GM12878 (cell line): ENCODE results near the gene NFS1. TPM values are rescaled to one million over a fixed set of nuclear protein-coding genes. Genes with fewer than 3 reads are reported as not detected.

ENCODE experiments used
- CBX5 ChIP-seq: sonication (generic); IDR thresholded peaks from 2 replicates; pipeline ENCODE4 v1.6.1; 2016; ENCODE audit warnings: low read depth, moderate library complexity, mild to moderate bottlenecking, inconsistent platforms
- CHD1 ChIP-seq: IDR thresholded peaks from 2 replicates; pipeline ENCODE4 v1.6.1; 2012; ENCODE audit warnings: low read depth, low read length, improper control_type of control experiment
- CREB1 ChIP-seq: IDR thresholded peaks from 2 replicates; pipeline ENCODE4 v1.6.1; 2012; ENCODE audit warnings: low read depth, mild to moderate bottlenecking, inconsistent platforms
- E2F8 ChIP-seq: fragments of 450-650 bp; IDR thresholded peaks from 2 replicates; pipeline ENCODE4 v1.6.1; 2018; ENCODE audit warnings: mild to moderate bottlenecking, low read depth, moderate library complexity; ENCODE audit not compliant: partially characterized antibody
- ETV6 ChIP-seq, 2 experiments: fragments of 450-650 bp in 1 of 2; IDR thresholded peaks in 1 of 2; conservative IDR thresholded peaks in 1 of 2; 2 replicates each; pipeline ENCODE4 v1.6.1; 2014; ENCODE audit warnings: antibody characterized with exemption in 1 of 2, borderline replicate concordance in 1 of 2, low read depth in 1 of 2, mild to moderate bottlenecking in 1 of 2, moderate library complexity in 1 of 2
- FOXK2 ChIP-seq: fragments of 450-650 bp; IDR thresholded peaks from 2 replicates; pipeline ENCODE4 v1.6.1; 2017; ENCODE audit warnings: mild to moderate bottlenecking, moderate library complexity
- FOXM1 ChIP-seq: IDR thresholded peaks from 2 replicates; pipeline ENCODE4 v1.6.1; 2012; ENCODE audit warnings: low read depth, mild to moderate bottlenecking, inconsistent platforms, low read length, moderate library complexity
- LARP7 ChIP-seq: fragments of 450-650 bp; IDR thresholded peaks from 2 replicates; pipeline ENCODE4 v1.6.1; 2017; ENCODE audit warnings: mild to moderate bottlenecking
- MLLT1 ChIP-seq: fragments of 450-650 bp; IDR thresholded peaks from 2 replicates; pipeline ENCODE4 v1.6.1; 2016; ENCODE audit warnings: mild to moderate bottlenecking
- MXI1 ChIP-seq: fragments of 150-350 bp; IDR thresholded peaks from 2 replicates; pipeline ENCODE4 v1.6.1; 2011; ENCODE audit warnings: low read depth, mild to moderate bottlenecking, inconsistent platforms, low read length, improper control_type of control experiment
- MYB ChIP-seq: fragments of 150-350 bp; IDR thresholded peaks from 2 replicates; pipeline ENCODE4 v1.6.1; 2014; ENCODE audit warnings: mild to moderate bottlenecking, low read depth, low read length, borderline replicate concordance
- NFIC ChIP-seq: IDR thresholded peaks from 2 replicates; pipeline ENCODE4 v1.6.1; 2012; ENCODE audit warnings: low read depth, mild to moderate bottlenecking, inconsistent platforms, low read length, moderate library complexity
- NRF1 ChIP-seq: conservative IDR thresholded peaks from 2 replicates; pipeline ENCODE4 v1.6.1; 2011; ENCODE audit warnings: mild to moderate bottlenecking, low read depth, low read length, improper control_type of control experiment
- RFX5 ChIP-seq: IDR thresholded peaks from 2 replicates; pipeline ENCODE4 v1.6.1; 2011; ENCODE audit warnings: low read depth, low read length, improper control_type of control experiment
- SMAD1 ChIP-seq: fragments of 450-650 bp; IDR thresholded peaks from 2 replicates; pipeline ENCODE4 v1.6.1; 2018; ENCODE audit warnings: mild to moderate bottlenecking, low read depth; ENCODE audit not compliant: partially characterized antibody
- SREBF1 ChIP-seq: IDR thresholded peaks from 2 replicates; pipeline ENCODE4 v1.6.1; 2012; ENCODE audit warnings: mild to moderate bottlenecking, low read length
- TARDBP ChIP-seq: IDR thresholded peaks from 2 replicates; pipeline ENCODE4 v1.6.1; 2016; ENCODE audit warnings: borderline replicate concordance
- USF1 ChIP-seq: IDR thresholded peaks from 2 replicates; pipeline ENCODE4 v1.6.1; 2011; ENCODE audit warnings: borderline replicate concordance, low read depth, mild to moderate bottlenecking, moderate library complexity, mixed read lengths, low read length; ENCODE audit not compliant: insufficient read depth; ENCODE audit errors: extremely low read length
- WRNIP1 ChIP-seq: IDR thresholded peaks from 2 replicates; pipeline ENCODE4 v1.6.1; 2011; ENCODE audit warnings: low read depth, low read length, improper control_type of control experiment, borderline replicate concordance
- ZBTB11 ChIP-seq: fragments of 450-650 bp; formaldehyde crosslinking; IDR thresholded peaks from 2 replicates; pipeline ENCODE4 v1.5.0; 2022; ENCODE audit warnings: mild to moderate bottlenecking, missing genetic modification characterization
- ZNF622 ChIP-seq: fragments of 450-650 bp; IDR thresholded peaks from 2 replicates; pipeline ENCODE4 v1.6.1; 2017; ENCODE audit warnings: mild to moderate bottlenecking, inconsistent platforms
- polyA plus RNA-seq, 11 experiments: library from polyadenylated mRNA; depleted of rRNA in 4 of 11; unstranded in 6 of 11; stranded (reverse) in 5 of 11; fragments of >200 nt; fragmentation: Nextera tagmentation in 4 of 11; fragmentation: Illumina TruSeq in 1 of 11; extraction: Ambion mirVana in 4 of 11; extraction: Trizol in 1 of 11; gene quantifications; 1 replicate in 1 of 11; 2 replicates in 10 of 11; pipeline versions ENCODE4 v1.2.1 to v1.2.3, GENCODE V29; 2011 to 2016; ENCODE audit warnings: inconsistent platforms in 2 of 11, missing spikeins in 2 of 11, low read depth in 1 of 11
- total RNA-seq, 4 experiments: library from RNA; depleted of rRNA in 3 of 4; stranded (reverse); fragments of >200 nt in 3 of 4; fragmentation: Illumina TruSeq in 1 of 4; extraction: Trizol in 1 of 4; gene quantifications; 2 replicates each; pipeline versions ENCODE4 v1.2.1 to v1.2.3, GENCODE V29; 2013 to 2021

NFS1 gene
- total and polyA plus RNA-seq, 10 of the 15 experiments (the other 5 are each of a cell fraction or from before 2014, with no cell fraction given), result 9.2 to 74.1 (median 38.6) TPM

GRCh38 chr20:35663516-35664465 is 35.4 kb downstream of the NFS1 start (continued):
- TF ChIP-seq E2F8 (no peak), NRF1 (no peak), LARP7 (no peak), MLLT1 (no peak), NFIC (no peak), MXI1 (peak; percentile 61; the same call in 1 of the 2 replicates), ZBTB11 (no peak), CBX5 (no peak), TARDBP (no peak), SMAD1 (peak; percentile 22), FOXK2 (no peak), RFX5 (no peak), CHD1 (no peak), WRNIP1 (no peak), ETV6 (conservative IDR thresholded peaks at IDR 0.05 in 1 of 2, IDR thresholded peaks at IDR 0.05 in 1 of 2; ENCODE audit: borderline replicate concordance in 1 of 2, low read depth in 1 of 2) (no peak), FOXM1 (no peak), CREB1 (no peak; the same call in 1 of the 2 replicates), MYB (no peak), ZNF622 (no peak), SREBF1 (no peak), USF1 (no peak)
